Nephron (organoid): ENCODE measurements around the gene SHISA6.

Experiments used
- H3K27ac Mint-ChIP-seq, 3 experiments: 2 replicates each; pipeline ENCODE4 v1.8.0; 2020; ENCODE audit warnings: mixed read lengths in 3 of 3, mild to moderate bottlenecking in 2 of 3, moderate library complexity in 1 of 3
- H3K27me3 Mint-ChIP-seq: 2 replicates; pipeline ENCODE4 v1.8.0; 2021; ENCODE audit warnings: low read depth, mild to moderate bottlenecking, moderate library complexity, mixed read lengths
- H3K36me3 Mint-ChIP-seq: 2 replicates; pipeline ENCODE4 v1.8.0; 2020; ENCODE audit warnings: low read depth, mixed read lengths
- H3K4me1 Mint-ChIP-seq: 2 replicates; pipeline ENCODE4 v1.8.0; 2020; ENCODE audit warnings: mixed read lengths
- H3K4me3 Mint-ChIP-seq, 3 experiments: 2 replicates each; pipeline ENCODE4 v1.8.0; 2020; ENCODE audit warnings: mild to moderate bottlenecking in 3 of 3, mixed read lengths in 3 of 3, moderate library complexity in 2 of 3
- H3K9me3 Mint-ChIP-seq: 2 replicates; pipeline ENCODE4 v1.8.0; 2020; ENCODE audit warnings: mixed read lengths
- TF ChIP-seq, protein P1 (sequence below), 3 experiments: fragments of 200-600 bp; sonication (generic); IDR thresholded peaks; one replicate each; pipeline ENCODE4 v1.5.0; 2021; ENCODE audit warnings: antibody characterized with exemption in 3 of 3; ENCODE audit not compliant: unreplicated experiment in 3 of 3

SHISA6 gene

DNA sequence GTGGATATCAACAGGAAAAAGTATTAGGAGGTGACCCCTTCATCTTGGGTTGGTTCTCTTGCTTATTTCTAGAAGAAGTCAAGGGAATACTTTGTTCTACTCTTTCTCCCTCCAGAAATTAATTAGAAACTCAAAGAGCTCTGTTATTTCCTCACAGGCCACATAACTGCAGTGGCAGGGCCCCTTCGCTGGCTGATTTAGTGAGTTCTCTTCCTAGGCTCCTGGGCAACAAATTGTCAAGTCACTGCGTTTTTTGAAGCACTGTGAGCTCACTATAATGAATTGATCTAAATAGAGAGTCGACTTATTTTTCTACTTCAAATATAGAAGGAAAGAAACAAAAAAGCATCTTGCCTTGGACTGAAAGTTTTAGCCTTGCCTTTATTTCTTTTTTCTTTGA, 4.8 kb downstream of the SHISA6 start:
- H3K27me3 Mint-ChIP-seq = peaks cover 88% of the 10 kb centered on the region
- H3K27ac Mint-ChIP-seq = no peak overlapping the region
- H3K36me3 Mint-ChIP-seq = no peaks in the 10 kb centered on the region
- H3K4me1 Mint-ChIP-seq = peaks cover 12% of the 10 kb centered on the region
- TF ChIP-seq, protein P1, sequence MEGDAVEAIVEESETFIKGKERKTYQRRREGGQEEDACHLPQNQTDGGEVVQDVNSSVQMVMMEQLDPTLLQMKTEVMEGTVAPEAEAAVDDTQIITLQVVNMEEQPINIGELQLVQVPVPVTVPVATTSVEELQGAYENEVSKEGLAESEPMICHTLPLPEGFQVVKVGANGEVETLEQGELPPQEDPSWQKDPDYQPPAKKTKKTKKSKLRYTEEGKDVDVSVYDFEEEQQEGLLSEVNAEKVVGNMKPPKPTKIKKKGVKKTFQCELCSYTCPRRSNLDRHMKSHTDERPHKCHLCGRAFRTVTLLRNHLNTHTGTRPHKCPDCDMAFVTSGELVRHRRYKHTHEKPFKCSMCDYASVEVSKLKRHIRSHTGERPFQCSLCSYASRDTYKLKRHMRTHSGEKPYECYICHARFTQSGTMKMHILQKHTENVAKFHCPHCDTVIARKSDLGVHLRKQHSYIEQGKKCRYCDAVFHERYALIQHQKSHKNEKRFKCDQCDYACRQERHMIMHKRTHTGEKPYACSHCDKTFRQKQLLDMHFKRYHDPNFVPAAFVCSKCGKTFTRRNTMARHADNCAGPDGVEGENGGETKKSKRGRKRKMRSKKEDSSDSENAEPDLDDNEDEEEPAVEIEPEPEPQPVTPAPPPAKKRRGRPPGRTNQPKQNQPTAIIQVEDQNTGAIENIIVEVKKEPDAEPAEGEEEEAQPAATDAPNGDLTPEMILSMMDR (IDR thresholded peaks at IDR 0.05; ENCODE audit: unreplicated experiment in 3 of 3) = no peak
- no peaks in the 10 kb centered on the region for H3K9me3 Mint-ChIP-seq
- no peak overlapping the region for H3K4me3 Mint-ChIP-seq

DNA sequence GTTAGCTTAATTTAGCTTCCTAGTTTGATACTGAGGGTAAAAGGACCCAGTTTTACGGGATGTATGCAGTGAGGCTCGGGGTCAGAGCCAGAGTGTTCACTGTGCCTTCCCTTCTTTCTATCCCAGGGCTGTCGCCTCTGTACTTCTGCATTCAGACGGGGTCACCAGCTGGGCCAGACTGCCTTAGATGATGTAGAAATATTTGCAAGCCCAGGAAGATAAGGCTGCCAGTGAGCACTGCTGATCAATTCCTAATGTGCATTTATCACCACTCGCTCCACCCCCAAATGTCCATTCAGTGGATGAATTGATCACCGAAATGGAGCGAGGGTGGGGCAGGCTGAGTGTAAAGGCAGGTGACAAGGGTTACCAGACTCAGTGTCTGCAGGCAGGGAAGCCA, 9.1 kb downstream of the SHISA6 start:
- Mint-ChIP-seq H3K4me3 (no peak overlapping the region), H3K36me3 (no peaks in the 10 kb centered on the region), H3K27ac (peak overlapping the region in 1 of 3 experiments; percentile 8), H3K4me1 (peaks cover 2% of the 10 kb centered on the region), H3K9me3 (no peaks in the 10 kb centered on the region), H3K27me3 (peaks cover 81% of the 10 kb centered on the region)
- TF ChIP-seq, protein P1 (IDR thresholded peaks at IDR 0.05; ENCODE audit: unreplicated experiment in 3 of 3) = no peak

DNA sequence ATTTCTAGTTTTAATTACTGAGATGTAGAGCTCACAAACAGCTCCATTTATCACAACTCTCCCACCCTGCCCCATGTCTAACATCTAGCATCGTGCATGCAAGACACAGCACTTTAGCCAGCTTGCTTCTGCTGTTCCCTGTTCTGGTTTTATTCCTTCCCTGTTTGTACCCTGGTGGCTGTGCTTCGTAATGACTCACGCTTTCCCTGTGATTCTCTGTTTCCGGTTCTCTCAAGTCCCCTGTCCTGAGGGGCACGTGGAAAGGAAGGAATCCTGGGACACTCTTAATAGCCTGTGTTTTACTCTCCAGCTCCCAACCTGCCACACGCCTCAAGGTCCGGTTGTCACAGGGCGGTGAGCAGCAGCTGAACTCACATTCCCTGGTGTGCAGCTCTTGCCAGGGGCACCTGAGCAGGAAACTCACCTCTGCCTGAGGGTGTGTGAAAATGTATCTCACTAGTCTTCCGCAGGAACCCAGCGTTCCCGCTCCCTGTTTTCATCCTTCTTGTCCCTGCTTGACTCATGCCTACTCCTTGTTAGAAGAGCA, 10.6 kb downstream of the SHISA6 start:
- Mint-ChIP-seq H3K27me3 (peaks cover 69% of the 10 kb centered on the region), H3K4me1 (no peaks in the 10 kb centered on the region), H3K27ac (no peak overlapping the region), H3K36me3 (no peaks in the 10 kb centered on the region), H3K9me3 (no peaks in the 10 kb centered on the region), H3K4me3 (no peak overlapping the region)
- TF ChIP-seq, protein P1 (IDR thresholded peaks at IDR 0.05; ENCODE audit: unreplicated experiment in 3 of 3) = no peak

DNA sequence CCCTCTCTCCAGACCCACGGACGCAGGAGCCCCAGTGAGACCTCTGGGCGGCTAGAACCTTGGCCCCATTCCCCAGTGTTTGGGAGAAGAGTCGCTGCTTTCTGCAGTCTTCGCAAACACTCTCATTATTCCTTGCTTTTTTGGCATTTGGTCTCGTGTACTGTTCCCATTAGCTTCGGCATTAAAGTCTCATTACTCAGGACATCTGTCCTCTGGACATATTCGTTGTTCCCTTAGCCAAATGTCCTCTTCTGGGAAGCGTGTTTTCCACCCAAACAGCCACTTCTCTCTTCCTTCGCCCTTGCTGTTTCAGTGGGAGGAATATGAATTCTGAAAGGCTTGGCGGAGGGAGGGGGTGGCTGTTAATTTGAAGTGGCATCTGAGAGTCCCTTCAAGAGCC, 11.1 kb downstream of the SHISA6 start:
- H3K36me3 Mint-ChIP-seq = no peaks in the 10 kb centered on the region
- peaks cover 64% of the 10 kb centered on the region for H3K27me3 Mint-ChIP-seq
- H3K27ac Mint-ChIP-seq = no peak overlapping the region
- no peak overlapping the region for H3K4me3 Mint-ChIP-seq
- no peaks in the 10 kb centered on the region for H3K9me3 Mint-ChIP-seq
- TF ChIP-seq, protein P1 (IDR thresholded peaks at IDR 0.05; ENCODE audit: unreplicated experiment in 3 of 3) = no peak
- H3K4me1 Mint-ChIP-seq = no peaks in the 10 kb centered on the region

DNA sequence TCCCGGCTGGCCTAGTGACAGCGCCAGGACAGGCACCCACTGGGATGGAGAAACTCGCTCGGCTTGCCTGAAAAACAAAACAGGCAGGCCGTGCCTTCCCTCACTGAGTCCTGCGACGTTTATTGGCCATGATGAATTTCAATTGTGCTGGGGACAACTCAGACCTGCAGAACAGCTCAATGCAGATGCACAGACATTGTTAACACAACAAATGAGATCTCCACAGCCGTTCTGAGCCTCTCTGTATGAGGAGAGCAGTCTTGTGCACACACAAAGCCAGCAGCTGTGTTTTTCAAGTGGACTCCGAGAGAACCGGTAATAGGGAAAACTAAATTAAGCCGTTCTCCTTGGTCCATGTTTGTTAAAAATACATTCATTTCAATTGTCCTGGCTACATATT, 15.9 kb downstream of the SHISA6 start:
- no peaks in the 10 kb centered on the region for H3K36me3 Mint-ChIP-seq
- TF ChIP-seq, protein P1 (IDR thresholded peaks at IDR 0.05; ENCODE audit: unreplicated experiment in 3 of 3) = no peak
- H3K9me3 Mint-ChIP-seq = peaks cover 2% of the 10 kb centered on the region
- H3K4me3 Mint-ChIP-seq = no peak overlapping the region
- peaks cover 42% of the 10 kb centered on the region for H3K27me3 Mint-ChIP-seq
- no peak overlapping the region for H3K27ac Mint-ChIP-seq
- no peaks in the 10 kb centered on the region for H3K4me1 Mint-ChIP-seq

DNA sequence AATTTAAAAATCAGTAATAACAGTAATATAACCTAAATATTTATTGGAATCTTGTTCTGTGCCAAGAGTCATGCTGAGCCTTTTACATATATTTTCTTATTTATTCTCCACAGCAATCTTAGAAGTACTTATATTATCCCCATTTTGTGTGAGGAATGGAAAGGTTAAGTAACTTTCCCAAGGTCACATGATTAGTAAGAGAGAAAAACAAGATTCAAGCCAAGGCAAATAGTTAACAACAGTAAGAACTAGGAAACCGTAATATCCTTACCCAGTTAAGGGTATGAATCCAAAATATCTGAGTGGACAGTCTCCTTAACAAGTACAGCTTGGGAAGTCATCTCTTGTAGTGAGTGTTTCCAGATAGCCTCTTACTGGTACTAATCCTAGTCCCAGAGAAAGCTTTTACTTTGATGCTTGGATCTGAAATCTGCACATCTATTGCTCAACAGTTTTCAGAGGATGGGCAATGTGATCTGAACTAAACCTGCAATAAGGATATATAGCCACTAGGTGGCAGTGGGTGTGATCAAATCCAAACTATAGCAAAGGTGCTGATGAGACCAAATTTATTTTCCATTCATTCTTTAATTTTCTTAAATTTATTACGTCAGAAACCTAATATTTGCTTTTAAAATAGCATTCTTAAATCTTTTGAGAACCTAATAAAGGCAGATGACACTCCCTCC, 23.3 kb downstream of the SHISA6 start:
- Mint-ChIP-seq H3K9me3 (peaks cover 15% of the 10 kb centered on the region), H3K4me1 (no peaks in the 10 kb centered on the region), H3K27me3 (peaks cover 32% of the 10 kb centered on the region), H3K27ac (no peak overlapping the region), H3K4me3 (no peak overlapping the region), H3K36me3 (peaks cover 5% of the 10 kb centered on the region)
- TF ChIP-seq, protein P1 (IDR thresholded peaks at IDR 0.05; ENCODE audit: unreplicated experiment in 3 of 3) = peak in 1 of 3 experiments; percentile 20
